ENCODE measurements around the gene ZNF532. TPM values are rescaled to one million over a fixed set of nuclear protein-coding genes. Genes with fewer than 3 reads are reported as not detected.

The ZNF532 gene
- total and polyA plus RNA-seq, 2 of the 13 experiments (the other 11 are each of a cell fraction or from before 2014, with no cell fraction given): not detected

DNA sequence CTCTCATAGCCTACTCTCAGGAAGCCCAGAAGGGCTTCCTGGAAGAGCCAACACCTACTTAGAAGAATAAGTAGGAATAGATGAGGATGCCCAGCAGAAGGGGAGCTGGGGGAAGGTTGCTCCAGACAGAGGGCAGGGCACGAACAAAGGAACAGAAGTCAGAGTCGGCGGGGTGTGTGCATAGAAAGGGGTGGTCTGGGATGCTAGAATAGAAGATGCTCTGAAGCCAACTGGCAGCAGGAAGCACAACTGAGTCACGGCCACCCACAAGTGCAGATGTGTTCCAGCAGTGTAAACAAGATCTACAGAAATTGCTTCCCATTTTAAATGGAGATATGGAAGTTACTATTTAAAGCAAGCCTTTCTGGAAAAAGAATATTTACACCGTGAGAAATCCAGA, 131.0 kb downstream of the ZNF532 start (continued):
- TF ChIP-seq, protein P1, sequence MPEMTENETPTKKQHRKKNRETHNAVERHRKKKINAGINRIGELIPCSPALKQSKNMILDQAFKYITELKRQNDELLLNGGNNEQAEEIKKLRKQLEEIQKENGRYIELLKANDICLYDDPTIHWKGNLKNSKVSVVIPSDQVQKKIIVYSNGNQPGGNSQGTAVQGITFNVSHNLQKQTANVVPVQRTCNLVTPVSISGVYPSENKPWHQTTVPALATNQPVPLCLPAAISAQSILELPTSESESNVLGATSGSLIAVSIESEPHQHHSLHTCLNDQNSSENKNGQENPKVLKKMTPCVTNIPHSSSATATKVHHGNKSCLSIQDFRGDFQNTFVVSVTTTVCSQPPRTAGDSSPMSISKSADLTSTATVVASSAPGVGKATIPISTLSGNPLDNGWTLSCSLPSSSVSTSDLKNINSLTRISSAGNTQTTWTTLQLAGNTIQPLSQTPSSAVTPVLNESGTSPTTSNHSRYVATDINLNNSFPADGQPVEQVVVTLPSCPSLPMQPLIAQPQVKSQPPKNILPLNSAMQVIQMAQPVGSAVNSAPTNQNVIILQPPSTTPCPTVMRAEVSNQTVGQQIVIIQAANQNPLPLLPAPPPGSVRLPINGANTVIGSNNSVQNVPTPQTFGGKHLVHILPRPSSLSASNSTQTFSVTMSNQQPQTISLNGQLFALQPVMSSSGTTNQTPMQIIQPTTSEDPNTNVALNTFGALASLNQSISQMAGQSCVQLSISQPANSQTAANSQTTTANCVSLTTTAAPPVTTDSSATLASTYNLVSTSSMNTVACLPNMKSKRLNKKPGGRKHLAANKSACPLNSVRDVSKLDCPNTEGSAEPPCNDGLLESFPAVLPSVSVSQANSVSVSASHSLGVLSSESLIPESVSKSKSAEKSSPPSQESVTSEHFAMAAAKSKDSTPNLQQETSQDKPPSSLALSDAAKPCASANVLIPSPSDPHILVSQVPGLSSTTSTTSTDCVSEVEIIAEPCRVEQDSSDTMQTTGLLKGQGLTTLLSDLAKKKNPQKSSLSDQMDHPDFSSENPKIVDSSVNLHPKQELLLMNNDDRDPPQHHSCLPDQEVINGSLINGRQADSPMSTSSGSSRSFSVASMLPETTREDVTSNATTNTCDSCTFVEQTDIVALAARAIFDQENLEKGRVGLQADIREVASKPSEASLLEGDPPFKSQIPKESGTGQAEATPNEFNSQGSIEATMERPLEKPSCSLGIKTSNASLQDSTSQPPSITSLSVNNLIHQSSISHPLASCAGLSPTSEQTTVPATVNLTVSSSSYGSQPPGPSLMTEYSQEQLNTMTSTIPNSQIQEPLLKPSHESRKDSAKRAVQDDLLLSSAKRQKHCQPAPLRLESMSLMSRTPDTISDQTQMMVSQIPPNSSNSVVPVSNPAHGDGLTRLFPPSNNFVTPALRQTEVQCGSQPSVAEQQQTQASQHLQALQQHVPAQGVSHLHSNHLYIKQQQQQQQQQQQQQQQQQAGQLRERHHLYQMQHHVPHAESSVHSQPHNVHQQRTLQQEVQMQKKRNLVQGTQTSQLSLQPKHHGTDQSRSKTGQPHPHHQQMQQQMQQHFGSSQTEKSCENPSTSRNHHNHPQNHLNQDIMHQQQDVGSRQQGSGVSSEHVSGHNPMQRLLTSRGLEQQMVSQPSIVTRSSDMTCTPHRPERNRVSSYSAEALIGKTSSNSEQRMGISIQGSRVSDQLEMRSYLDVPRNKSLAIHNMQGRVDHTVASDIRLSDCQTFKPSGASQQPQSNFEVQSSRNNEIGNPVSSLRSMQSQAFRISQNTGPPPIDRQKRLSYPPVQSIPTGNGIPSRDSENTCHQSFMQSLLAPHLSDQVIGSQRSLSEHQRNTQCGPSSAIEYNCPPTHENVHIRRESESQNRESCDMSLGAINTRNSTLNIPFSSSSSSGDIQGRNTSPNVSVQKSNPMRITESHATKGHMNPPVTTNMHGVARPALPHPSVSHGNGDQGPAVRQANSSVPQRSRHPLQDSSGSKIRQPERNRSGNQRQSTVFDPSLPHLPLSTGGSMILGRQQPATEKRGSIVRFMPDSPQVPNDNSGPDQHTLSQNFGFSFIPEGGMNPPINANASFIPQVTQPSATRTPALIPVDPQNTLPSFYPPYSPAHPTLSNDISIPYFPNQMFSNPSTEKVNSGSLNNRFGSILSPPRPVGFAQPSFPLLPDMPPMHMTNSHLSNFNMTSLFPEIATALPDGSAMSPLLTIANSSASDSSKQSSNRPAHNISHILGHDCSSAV (CRISPR knock-in tag; IDR thresholded peaks at IDR 0.05; ENCODE audit: borderline replicate concordance): no peak
- no peak for TF ChIP-seq ZBTB26 (CRISPR knock-in tag; IDR thresholded peaks at IDR 0.05; ENCODE audit: borderline replicate concordance)
- TF ChIP-seq, protein P2, sequence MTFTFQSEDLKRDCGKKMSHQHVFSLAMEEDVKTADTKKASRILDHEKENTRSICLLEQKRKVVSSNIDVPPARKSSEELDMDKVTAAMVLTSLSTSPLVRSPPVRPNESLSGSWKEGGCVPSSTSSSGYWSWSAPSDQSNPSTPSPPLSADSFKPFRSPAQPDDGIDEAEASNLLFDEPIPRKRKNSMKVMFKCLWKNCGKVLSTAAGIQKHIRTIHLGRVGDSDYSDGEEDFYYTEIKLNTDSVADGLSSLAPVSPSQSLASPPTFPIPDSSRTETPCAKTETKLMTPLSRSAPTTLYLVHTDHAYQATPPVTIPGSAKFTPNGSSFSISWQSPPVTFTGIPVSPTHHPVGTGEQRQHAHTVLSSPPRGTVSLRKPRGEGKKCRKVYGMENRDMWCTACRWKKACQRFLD (CRISPR knock-in tag; IDR thresholded peaks at IDR 0.05; ENCODE audit: borderline replicate concordance): no peak
- no peak for TF ChIP-seq FUBP1 (CRISPR knock-in tag; IDR thresholded peaks at IDR 0.05; ENCODE audit: borderline replicate concordance)
- no peak for TF ChIP-seq NPAS2 (CRISPR knock-in tag; IDR thresholded peaks at IDR 0.05; ENCODE audit: borderline replicate concordance)
- TF ChIP-seq, protein P3, sequence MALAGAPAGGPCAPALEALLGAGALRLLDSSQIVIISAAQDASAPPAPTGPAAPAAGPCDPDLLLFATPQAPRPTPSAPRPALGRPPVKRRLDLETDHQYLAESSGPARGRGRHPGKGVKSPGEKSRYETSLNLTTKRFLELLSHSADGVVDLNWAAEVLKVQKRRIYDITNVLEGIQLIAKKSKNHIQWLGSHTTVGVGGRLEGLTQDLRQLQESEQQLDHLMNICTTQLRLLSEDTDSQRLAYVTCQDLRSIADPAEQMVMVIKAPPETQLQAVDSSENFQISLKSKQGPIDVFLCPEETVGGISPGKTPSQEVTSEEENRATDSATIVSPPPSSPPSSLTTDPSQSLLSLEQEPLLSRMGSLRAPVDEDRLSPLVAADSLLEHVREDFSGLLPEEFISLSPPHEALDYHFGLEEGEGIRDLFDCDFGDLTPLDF (CRISPR knock-in tag; IDR thresholded peaks at IDR 0.05): no peak
- TF ChIP-seq NCOA1 (CRISPR knock-in tag; IDR thresholded peaks at IDR 0.05): no peak
- TF ChIP-seq, protein P4, sequence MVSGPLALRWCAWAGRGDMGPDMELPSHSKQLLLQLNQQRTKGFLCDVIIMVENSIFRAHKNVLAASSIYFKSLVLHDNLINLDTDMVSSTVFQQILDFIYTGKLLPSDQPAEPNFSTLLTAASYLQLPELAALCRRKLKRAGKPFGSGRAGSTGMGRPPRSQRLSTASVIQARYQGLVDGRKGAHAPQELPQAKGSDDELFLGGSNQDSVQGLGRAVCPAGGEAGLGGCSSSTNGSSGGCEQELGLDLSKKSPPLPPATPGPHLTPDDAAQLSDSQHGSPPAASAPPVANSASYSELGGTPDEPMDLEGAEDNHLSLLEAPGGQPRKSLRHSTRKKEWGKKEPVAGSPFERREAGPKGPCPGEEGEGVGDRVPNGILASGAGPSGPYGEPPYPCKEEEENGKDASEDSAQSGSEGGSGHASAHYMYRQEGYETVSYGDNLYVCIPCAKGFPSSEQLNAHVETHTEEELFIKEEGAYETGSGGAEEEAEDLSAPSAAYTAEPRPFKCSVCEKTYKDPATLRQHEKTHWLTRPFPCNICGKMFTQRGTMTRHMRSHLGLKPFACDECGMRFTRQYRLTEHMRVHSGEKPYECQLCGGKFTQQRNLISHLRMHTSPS (CRISPR knock-in tag; IDR thresholded peaks at IDR 0.05; ENCODE audit: low read depth): no peak
- TF ChIP-seq STAT6 (CRISPR knock-in tag; IDR thresholded peaks at IDR 0.05; ENCODE audit: borderline replicate concordance): no peak
